Fibroblast of skin of left quadriceps (primary cell): ENCODE results near the gene PRPF40A.
A peak's percentile ranks its signal among the peaks of the same experiment; 100 is the strongest.
"Not testable (repeated sequence)": the region's sequence is repeated elsewhere in the genome, so short reads cannot be mapped to it uniquely, and the experiment has no call there.

Source experiments
- DNase-seq, 2 experiments: peaks; one replicate each; pipeline ENCODE4 v3.0.0-alpha.2; 2013; ENCODE audit warnings: low read depth in 2 of 2

The PRPF40A gene

GRCh38 chr2:152717228-152718075 lies at the start of gene PRPF40A:
Gene PRPF40A (minus strand): TSS chr2:152717461. CDS start chr2:152717439, 22 bp downstream.
- peak; percentile 95 to 96 for DNase-seq

DNA sequence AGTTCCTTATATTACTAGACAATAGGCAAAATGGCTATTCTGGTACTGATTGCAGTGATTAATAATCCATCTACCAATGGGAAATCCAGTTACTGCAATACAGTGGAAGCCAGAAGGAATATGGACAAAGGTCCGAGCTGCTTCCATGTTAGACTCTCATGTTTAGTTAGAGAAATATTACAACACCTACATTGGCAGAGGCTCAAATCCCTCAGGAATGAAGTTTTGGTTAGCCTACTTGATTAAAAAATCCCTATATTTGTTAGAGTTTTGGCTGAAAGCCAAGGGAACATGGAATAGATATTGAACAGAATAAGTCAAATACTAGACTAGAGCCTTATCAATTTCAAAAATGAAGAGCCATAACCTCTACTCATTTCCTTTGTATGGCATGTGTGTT lies 49.7 kb upstream of the PRPF40A start:
- DNase-seq = peak; percentile 49 to 50

DNA sequence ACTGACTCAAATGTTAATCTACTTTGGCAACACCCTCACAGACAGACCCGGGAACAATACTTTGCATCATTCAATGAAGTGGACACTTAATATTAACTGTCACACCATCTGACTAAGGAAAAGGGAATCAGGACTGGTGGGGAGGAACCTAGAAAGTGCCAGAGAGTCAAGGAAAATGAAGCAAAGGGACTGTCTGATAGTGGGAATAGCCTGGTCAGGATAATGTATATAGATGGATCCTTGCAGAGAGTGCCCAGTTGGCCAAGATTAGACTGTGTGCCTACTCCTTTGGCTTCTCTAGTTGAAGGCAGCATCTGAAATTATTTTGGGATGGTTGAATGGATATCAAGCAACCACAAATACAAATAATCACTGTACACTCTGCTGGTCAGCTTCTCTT lies 46.4 kb upstream of the PRPF40A start:
- DNase-seq = no peak

GRCh38 chr2:152763208-152763607 lies 45.9 kb upstream of the PRPF40A start:
- DNase-seq = not testable (repeated sequence)

GRCh38 chr2:152762202-152762601 lies 44.9 kb upstream of the PRPF40A start:
- DNase-seq = peak; percentile 40 to 42

DNA sequence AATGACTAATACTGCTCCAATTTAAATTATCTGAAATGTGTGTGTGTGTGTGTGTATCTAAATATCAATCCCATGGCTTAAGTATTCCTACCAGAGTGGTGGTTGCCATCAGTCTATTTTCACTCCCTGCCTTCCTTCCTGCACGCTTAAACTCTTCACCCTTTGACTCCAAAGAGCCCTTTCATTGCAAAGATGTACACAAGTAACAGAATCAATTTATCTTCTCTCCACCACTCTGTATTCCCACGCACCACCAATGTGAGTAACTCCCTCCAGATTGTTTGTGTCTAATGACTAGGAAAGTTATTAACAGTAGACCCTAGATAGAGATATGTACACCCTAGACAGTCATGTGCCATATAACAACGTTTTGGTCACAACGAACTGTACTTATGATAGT lies 44.0 kb upstream of the PRPF40A start:
- no peak for DNase-seq

DNA sequence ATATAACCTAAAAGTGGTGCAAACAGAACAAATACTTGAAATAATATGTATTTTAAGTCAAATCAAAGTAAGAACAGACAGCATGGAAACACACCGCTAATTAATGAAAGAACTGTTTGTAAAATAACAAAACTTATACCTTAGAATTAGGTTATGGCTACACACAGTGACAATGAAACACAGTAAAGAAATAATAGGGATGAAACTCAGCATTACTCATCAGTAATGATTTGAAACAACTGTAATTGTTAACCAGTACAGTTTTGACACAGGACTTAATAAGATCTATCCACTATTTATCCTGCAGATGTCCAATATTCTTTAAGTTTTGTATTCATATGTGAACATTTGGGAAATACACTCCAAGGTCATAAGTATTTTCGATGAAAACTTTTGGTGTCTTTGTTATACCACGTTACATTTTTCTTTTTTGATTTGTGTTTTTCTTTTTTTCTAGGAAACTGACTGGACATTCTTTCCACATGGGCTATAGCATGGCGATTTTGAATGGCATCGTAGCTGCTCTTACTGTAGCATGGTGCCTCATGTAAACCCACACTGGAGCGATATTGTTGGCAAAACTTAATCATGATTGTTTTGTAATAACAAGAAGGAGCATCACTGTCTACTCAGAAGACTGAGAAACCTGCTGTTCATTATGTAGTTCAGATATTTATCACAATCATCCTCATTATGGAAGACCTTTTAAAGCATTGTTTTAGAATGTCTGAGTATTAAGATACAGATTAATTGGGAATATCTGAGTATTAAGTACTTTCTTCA lies 42.2 kb upstream of the PRPF40A start:
- no peak for DNase-seq

DNA sequence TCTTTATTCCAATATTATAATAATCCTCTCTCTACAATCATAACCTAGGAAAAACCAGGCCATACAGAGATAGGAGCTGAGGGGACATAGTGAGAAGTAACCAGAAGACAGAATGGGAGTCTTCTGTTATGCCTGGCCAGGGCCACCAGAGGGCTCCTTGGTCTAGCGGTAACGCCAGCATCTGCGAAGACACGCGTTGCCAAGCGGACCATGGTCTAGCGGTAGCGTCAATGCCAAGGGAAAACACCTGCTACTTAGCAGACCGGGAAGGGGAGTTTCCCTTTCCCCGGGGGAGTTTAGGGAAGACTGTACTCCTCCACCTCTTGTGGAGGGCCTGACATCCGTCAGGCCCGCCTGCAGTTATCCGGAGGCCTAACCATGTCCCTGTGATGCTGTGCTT lies 37.8 kb upstream of the PRPF40A start:
- DNase-seq = no peak

DNA sequence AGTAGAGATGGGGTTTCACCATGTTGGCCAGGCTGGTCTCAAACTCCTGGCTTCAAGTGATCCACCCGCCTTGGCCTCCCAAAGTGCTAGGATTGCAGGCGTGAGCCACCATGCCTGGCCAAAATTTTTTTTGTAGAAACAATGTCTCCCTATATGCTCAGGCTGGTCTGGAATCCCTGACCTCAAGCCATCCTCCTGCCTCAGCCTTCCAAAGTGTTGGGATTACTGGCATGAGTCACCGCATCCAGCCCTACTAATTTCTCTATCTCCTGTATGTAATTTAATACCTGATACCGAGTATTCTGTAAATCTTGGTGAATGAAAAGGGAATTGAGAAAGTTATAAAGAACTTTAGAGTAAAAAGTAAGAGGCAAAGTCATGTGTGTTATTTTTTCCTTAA lies 30.5 kb upstream of the PRPF40A start:
- DNase-seq = peak in 1 of 2 experiments; percentile 6

GRCh38 chr2:152743002-152743401 lies 25.7 kb upstream of the PRPF40A start:
- no peak for DNase-seq

DNA sequence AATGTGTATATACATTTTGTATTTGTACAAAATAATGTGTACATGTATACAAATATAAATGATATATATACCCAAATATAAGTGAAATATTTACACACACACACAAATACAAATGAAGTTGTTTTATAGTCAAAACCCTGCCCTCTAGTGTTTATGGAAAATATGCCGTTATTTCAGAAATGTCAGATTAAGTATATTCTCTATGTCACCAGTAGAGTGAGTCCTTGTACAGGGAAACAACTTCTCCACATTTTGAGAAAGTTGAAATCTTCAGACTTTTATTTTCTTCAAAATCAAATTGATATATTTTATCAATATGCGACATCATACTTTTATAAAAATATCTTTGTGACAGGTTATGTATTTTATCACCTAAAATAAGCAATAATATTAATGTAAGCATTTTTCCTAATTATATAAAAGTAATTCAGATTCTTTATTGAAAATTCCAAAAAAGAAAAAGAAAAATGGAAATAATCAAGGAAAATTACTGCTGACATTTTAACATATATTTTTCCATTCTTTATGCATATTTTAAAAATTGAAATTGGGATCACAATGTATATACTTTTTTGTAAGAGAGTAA lies 23.6 kb upstream of the PRPF40A start:
- DNase-seq = peak; percentile 29 to 42

DNA sequence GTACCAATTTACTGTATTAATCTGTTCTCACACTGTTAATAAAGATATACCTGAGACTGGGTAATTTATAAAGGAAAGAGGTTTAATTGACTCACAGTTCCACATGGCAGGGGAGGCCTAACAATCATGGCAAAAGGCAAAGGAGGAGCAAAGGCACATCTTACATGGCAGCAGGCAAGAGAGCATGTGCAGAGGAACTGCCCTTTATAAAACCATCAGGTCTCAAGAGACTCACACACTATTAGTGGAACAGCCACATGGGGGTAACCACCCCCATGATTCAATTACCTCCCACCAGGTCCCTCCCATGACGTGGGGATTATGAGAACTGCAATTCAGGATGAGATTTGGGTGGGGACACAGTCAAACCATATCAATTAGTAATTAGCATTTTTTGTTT lies 22.4 kb upstream of the PRPF40A start:
- DNase-seq = not testable (repeated sequence)

GRCh38 chr2:152738438-152738837 lies 21.2 kb upstream of the PRPF40A start:
- DNase-seq = no peak

- not testable (repeated sequence) for DNase-seq
Observed at GRCh38 chr2:152737509-152737908, 20.2 kb upstream of the PRPF40A start.

- DNase-seq = no peak
Observed at GRCh38 chr2:152730591-152731333, 13.5 kb upstream of the PRPF40A start.

GRCh38 chr2:152729844-152730243 lies 12.6 kb upstream of the PRPF40A start:
- DNase-seq = no peak

GRCh38 chr2:152723918-152724317 lies 6.7 kb upstream of the PRPF40A start:
- DNase-seq = no peak

DNA sequence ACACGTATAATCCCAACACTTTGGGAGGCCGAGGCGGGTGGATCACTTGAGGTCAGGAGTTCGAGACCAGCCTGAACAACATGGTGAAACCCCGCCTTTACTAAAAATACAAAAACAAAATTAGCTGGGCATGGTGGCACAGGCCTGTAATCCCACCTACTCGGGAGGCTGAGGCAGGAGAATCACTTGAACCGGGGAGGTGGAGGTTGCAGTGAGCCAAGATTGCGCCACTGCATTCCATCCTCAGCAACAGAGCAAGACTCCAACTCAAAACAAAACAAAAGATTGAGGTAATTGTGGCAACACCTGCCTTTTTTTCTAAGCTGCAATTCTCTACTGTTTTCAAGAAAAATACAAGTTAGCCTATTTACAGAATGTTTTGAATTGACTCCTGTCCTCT lies 5.4 kb upstream of the PRPF40A start:
- not testable (repeated sequence) for DNase-seq

- DNase-seq = no peak
Observed at GRCh38 chr2:152720794-152721193, 3.5 kb upstream of the PRPF40A start.

DNA sequence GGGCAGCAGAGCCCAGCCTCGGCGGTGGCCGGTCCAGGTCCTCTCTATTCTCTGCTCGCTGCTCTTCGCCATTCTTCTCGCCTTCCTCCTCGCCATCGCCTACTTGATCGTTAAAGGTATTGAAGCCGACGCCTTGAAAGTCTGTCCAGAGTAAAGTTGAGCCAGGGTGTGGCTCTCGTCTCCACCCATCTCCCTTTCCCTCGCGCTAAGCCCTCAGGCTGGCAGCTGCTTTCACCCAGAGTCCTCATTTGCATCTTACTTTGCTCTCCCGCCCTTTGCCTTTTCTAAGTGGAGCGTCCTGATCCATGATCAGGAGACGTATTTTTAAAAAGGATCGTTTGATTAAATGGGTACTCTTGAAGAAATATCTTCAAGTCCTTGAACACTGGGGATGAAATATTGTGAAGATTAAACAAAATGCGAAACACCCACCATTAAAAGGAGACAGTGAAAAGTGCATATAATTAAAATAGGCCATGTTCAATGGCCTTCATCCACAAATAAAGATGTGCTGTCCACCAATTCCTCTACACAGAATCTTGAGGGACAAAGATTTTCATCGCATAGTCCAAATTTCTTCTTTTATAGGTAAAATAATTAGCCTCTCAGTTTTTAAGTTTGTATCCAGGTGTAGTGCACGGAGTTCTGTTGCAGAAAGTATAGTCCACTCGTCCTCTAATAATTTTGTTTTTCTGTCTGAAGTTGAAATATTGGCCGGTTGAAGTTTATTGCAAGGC lies 1.8 kb upstream of the PRPF40A start:
- no peak for DNase-seq
